Measurements from ENCODE around the gene ITGA11. TPM values are rescaled to one million over a fixed set of nuclear protein-coding genes. Genes with fewer than 3 reads are reported as not detected.
A peak's percentile ranks its signal among the peaks of the same experiment; 100 is the strongest.

ITGA11 gene
- total RNA-seq, 1 donor from 2014 or later = not detected

DNA sequence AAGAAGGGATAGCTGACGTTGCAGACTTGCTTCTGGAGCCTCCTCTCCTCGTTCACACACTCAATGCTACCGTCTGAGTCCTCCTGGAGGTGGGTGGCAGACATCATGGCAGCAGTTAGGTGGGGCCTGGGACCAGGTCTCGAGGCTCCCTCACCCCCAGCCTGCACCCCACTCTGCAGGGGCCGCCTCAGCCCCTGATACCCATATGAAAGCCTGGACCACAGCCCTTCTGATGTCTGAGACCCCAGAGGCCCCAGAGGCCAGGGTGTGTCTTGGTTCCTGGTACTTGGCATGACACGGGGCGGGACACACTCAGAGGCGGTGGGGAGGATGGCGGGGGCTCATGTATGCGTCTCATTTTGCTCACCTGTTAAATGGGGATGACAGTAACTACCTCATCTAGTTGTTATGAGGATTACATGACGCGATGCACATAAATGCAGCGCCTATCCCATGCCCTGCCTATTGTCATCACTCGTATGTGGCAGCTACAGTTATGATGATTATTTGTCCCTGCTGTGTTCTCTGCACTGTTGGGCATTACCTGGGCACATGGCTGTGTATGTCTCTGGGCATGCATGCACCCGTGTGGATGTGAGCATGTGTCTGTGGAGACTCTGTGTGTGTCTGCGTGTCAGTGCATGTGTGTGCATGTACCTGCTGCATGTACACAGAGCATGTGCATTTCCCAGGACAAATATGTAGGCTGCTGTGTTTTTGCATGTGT lies 114.5 kb downstream of the ITGA11 start:
- H3K4me1 Mint-ChIP-seq (ENCODE audit: low read depth) = no peaks in the 10 kb centered on the region
- no peak for DNase-seq (ENCODE audit: low spot score, unreplicated experiment)
- TF ChIP-seq, protein P1, sequence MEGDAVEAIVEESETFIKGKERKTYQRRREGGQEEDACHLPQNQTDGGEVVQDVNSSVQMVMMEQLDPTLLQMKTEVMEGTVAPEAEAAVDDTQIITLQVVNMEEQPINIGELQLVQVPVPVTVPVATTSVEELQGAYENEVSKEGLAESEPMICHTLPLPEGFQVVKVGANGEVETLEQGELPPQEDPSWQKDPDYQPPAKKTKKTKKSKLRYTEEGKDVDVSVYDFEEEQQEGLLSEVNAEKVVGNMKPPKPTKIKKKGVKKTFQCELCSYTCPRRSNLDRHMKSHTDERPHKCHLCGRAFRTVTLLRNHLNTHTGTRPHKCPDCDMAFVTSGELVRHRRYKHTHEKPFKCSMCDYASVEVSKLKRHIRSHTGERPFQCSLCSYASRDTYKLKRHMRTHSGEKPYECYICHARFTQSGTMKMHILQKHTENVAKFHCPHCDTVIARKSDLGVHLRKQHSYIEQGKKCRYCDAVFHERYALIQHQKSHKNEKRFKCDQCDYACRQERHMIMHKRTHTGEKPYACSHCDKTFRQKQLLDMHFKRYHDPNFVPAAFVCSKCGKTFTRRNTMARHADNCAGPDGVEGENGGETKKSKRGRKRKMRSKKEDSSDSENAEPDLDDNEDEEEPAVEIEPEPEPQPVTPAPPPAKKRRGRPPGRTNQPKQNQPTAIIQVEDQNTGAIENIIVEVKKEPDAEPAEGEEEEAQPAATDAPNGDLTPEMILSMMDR (IDR thresholded peaks at IDR 0.05; ENCODE audit: unreplicated experiment) = no peak
- H3K27me3 Mint-ChIP-seq = peaks cover 15% of the 10 kb centered on the region
- no peak overlapping the region for H3K27ac Mint-ChIP-seq
- H3K36me3 Mint-ChIP-seq (ENCODE audit: insufficient read depth) = no peaks in the 10 kb centered on the region
- H3K4me3 Mint-ChIP-seq (ENCODE audit: low read depth) = no peak overlapping the region
- no peaks in the 10 kb centered on the region for H3K9me3 Mint-ChIP-seq (ENCODE audit: low read depth)

DNA sequence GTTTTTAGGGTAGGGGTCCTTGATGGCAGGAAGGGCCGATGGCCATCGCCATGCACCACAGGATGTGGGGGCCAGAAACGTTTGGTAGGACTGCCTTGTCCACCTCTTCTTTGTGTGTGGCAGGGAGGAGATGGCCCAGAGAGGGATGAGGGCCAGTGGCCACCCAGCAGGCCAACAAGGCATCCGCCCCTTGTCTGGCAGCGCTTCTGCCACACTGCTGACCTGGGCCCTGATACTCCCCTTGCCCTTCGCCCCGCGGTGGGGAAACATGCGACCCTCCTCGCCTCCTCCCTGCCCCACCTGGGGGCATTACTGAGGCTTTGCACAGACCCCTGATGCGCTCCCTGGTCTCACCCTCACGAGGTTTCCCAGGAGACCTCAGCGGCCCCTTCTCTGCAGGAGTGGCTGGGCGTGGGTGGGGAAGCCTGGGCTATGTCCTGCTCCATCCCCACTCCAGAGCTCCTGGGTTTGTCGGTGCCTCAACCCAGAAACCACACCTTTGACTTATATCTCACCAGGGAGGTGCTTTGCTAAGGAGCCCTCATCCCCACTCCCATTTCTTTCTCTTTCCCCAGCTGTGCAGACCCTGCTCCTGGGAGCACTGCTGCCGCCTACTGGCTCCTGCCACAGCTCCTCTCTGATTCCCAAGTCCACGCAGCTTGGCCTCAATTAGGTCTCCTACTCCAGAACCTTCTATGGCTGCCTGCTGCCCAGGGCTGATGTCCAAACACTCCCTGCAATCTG lies 115.7 kb downstream of the ITGA11 start:
- DNase-seq (ENCODE audit: low spot score, unreplicated experiment) = no peak
- Mint-ChIP-seq H3K9me3 (ENCODE audit: low read depth) (no peaks in the 10 kb centered on the region), H3K27me3 (peaks cover 8% of the 10 kb centered on the region), H3K4me1 (ENCODE audit: low read depth) (no peaks in the 10 kb centered on the region), H3K27ac (no peak overlapping the region), H3K4me3 (ENCODE audit: low read depth) (no peak overlapping the region), H3K36me3 (ENCODE audit: insufficient read depth) (no peaks in the 10 kb centered on the region)
- TF ChIP-seq, protein P1 (IDR thresholded peaks at IDR 0.05; ENCODE audit: unreplicated experiment) = peak; percentile 58

DNA sequence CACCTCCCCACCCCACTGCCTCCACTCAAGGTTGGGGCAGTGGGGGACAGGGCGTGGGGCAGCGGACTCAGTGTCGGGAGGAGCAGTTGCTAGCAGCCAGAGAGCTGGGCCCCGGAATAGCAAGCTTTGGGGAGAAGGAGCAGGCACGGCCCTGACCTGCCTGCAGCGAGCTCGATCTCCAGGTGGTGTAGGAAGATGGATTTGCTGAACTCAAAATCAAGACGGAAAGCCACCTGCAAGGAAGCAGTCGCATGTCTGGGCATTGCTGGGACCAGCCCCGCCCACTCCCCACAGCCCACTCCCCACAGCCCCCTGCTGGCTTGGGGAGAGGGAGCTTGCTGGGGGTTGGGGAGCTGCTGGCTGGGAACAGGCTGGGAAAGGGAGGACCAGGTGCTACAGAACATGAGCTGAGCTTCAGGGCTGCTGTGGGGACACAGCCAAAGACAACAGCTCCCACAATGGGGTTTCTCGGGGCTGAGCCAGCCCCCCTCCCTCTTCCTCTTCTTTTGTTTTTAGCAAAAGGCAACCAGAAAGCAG lies 116.4 kb downstream of the ITGA11 start:
- H3K4me3 Mint-ChIP-seq (ENCODE audit: low read depth) = no peak overlapping the region
- peak; percentile 4 for DNase-seq (ENCODE audit: low spot score, unreplicated experiment)
- H3K4me1 Mint-ChIP-seq (ENCODE audit: low read depth) = no peaks in the 10 kb centered on the region

DNA sequence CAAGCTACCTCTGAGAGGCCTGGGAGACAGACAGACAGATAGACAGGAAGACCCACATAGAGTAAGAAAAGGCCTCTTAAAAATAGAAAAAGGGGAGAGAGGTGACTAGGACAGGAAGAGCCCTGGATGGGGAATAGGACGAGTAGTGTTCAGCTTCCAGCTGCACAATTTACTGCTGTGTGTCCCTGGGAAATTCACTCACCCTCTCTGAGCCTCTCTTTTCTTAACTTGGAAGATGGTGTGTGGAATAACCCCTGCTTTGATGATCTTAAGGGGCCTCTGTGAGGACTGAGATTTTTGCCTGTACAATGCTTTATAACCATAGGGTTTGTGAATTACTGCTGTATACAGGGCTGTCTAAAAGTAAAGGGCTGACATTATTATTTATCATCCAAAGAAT lies 116.9 kb downstream of the ITGA11 start:
- Mint-ChIP-seq H3K4me1 (ENCODE audit: low read depth) (no peaks in the 10 kb centered on the region), H3K27ac (no peak overlapping the region), H3K9me3 (ENCODE audit: low read depth) (no peaks in the 10 kb centered on the region), H3K36me3 (ENCODE audit: insufficient read depth) (no peaks in the 10 kb centered on the region), H3K27me3 (peaks cover 8% of the 10 kb centered on the region), H3K4me3 (ENCODE audit: low read depth) (no peak overlapping the region)
- DNase-seq (ENCODE audit: low spot score, unreplicated experiment) = no peak
- TF ChIP-seq, protein P1 (IDR thresholded peaks at IDR 0.05; ENCODE audit: unreplicated experiment) = no peak

More for the DNA sequence above, 116.4 kb downstream of the ITGA11 start:
- no peaks in the 10 kb centered on the region for H3K36me3 Mint-ChIP-seq (ENCODE audit: insufficient read depth)
- H3K27me3 Mint-ChIP-seq = peaks cover 8% of the 10 kb centered on the region
- no peak overlapping the region for H3K27ac Mint-ChIP-seq
- no peaks in the 10 kb centered on the region for H3K9me3 Mint-ChIP-seq (ENCODE audit: low read depth)
- TF ChIP-seq, protein P1 (IDR thresholded peaks at IDR 0.05; ENCODE audit: unreplicated experiment) = no peak

DNA sequence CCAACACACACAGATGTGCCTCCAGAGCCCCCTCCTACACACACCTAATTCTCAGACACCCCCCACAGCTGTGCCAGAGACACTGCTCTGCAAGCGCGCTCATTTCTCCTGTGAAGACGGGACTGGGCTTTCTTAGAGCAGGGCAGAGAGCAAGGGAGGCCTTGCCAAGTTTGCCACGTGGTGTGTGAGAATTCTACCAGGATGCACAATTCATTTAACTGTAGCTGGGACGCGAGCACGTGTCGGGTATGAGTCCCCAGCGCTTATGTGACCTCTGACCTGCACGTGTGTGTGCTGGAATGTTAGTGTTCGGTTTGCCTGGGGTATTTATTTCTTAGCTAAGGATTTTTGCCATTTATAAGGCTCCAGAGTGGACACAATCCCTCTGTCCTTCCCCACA lies 117.4 kb downstream of the ITGA11 start:
- Mint-ChIP-seq H3K27ac (no peak overlapping the region), H3K9me3 (ENCODE audit: low read depth) (no peaks in the 10 kb centered on the region), H3K4me1 (ENCODE audit: low read depth) (no peaks in the 10 kb centered on the region), H3K36me3 (ENCODE audit: insufficient read depth) (no peaks in the 10 kb centered on the region), H3K4me3 (ENCODE audit: low read depth) (no peak overlapping the region), H3K27me3 (peaks cover 8% of the 10 kb centered on the region)
- TF ChIP-seq, protein P1 (IDR thresholded peaks at IDR 0.05; ENCODE audit: unreplicated experiment) = no peak
- peak; percentile 3 for DNase-seq (ENCODE audit: low spot score, unreplicated experiment)
